ENCODE results near the gene RNF145.

RNF145 gene

DNA sequence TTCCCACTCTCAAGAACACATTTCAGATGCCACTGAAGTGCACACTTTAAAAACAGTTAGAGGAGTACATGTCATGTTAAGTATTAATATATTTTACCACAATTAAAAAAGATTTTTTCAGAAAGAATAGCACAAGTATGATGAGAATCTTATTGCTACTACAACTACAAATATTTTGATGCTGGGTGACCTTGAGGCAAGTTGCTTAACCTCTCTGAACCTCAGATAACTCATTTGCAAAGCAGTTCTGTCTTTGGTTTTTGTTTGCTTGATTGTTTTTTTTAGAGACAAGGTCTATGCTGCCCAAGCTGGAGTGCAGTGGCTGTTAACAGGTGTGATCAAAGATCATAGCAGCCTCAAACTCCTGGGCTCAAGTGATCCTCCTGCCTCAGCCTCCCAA, 95.9 kb downstream of the RNF145 start:
- DNase-seq (ENCODE audit: low read depth in 3 of 3), result no peak

DNA sequence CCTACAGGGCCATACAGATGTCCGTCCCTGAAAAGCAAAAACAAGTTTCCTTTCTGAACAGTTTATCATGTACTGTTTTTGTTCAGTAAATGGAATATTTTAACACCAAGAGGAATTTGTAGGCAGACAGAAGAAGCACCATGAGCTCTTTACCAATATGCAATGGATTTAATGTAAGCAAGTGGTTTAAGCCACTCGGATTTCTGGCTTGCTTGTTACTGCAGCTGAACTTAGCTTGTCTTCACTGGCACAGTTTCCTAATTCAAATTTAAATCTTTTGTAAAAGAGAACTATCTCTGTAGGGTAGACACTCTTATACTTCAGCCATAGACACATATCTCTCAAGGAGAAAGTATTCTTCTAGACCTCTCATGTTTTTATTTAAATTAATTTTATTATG, 96.9 kb downstream of the RNF145 start:
- no peak for DNase-seq (ENCODE audit: low read depth in 3 of 3)

Measured in stimulated activated CD4-positive, alpha-beta T cell treated with anti-CD3 and anti-CD28 coated beads, TNF-alpha, amount 100 ng/mL, for 4 hours (primary cell).